ENCODE measurements around the gene PSMB7.

Gene PSMB7

DNA sequence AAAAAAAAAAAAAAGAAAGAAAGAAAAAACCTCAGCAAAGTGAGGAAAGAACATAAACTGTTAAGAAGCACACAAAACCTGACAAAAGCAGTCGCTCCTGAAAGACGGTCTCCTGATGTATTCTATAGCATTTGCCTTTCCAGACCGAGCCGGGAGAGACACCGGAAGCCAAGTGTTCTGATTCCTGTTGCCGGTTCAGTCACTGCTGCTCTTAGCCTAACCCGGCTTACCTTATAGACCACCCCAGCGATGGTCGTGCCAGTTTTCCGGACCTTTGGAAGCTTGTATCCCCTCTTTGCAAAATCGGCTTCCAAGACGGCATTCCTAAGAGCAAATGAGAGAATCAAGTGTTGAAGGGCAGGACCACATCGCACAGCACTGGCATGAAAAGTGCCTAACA, 630 bp downstream of the PSMB7 start:
- DNase-seq (ENCODE audit: low read depth): no peak
- peak overlapping the region; percentile 83 for H3K4me3 ChIP-seq (ENCODE audit: control insufficient read depth, low read depth, low read length)
- TF ChIP-seq, protein P1, sequence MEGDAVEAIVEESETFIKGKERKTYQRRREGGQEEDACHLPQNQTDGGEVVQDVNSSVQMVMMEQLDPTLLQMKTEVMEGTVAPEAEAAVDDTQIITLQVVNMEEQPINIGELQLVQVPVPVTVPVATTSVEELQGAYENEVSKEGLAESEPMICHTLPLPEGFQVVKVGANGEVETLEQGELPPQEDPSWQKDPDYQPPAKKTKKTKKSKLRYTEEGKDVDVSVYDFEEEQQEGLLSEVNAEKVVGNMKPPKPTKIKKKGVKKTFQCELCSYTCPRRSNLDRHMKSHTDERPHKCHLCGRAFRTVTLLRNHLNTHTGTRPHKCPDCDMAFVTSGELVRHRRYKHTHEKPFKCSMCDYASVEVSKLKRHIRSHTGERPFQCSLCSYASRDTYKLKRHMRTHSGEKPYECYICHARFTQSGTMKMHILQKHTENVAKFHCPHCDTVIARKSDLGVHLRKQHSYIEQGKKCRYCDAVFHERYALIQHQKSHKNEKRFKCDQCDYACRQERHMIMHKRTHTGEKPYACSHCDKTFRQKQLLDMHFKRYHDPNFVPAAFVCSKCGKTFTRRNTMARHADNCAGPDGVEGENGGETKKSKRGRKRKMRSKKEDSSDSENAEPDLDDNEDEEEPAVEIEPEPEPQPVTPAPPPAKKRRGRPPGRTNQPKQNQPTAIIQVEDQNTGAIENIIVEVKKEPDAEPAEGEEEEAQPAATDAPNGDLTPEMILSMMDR (IDR thresholded peaks at IDR 0.05; ENCODE audit: control insufficient read depth, insufficient read depth, low read depth, low read length, missing control alignments): no peak

DNA sequence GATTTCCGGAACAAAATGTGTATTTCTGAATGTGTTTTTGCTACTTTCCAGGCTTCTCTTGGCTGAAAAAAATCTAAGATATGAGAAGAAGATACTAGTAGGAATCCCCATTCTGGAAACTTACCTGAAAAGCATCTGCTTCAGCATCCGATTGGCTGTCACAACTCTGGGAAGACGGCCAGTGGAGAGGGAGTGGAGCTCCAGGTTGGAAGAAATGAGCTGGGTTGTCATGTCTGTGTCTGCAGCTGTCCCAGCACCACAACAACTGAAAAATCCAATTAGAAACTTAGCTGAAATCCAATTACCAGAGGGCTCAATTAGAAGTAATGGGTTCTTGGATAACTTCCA, 3.0 kb downstream of the PSMB7 start:
- DNase-seq (ENCODE audit: low read depth): no peak
- H3K4me3 ChIP-seq (ENCODE audit: control insufficient read depth, low read depth, low read length): no peak overlapping the region
- TF ChIP-seq, protein P1 (IDR thresholded peaks at IDR 0.05; ENCODE audit: control insufficient read depth, insufficient read depth, low read depth, low read length, missing control alignments): no peak

DNA sequence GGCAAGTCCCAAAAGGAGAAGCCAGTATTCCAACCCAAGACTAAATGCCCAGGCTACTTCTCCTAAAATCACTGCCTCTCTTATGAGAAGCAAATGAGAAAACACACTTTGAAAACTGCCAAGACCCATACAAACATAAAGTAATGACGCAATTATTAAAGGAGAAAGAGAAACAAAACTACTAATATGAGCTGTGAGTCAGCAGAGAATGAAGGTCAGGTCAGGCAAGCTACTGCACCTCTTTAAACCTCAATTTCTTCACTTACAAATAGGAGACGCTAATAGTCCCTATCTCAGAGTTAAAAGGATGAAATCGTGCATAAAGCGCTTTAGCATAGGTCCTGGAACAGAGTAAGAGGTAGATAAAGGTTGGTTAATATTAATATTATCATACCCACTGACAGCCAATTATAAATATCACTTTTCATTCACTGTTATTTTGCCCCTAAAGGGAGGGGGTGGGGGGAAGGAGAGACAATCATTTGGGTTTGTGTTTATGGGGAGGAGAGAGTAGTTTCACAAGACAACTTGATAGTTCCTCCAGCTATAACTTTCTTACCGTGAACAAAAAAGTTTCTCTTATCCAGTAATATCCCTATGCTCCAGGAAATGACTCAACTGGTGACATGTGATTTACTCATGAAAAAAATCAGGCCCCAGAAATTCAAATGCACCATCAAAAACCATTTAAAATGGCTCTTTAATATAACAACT, 3.6 kb downstream of the PSMB7 start:
- no peak overlapping the region; the same call in 1 of the 2 replicates for H3K4me3 ChIP-seq (ENCODE audit: control insufficient read depth, low read depth, low read length)
- TF ChIP-seq, protein P1 (IDR thresholded peaks at IDR 0.05; ENCODE audit: control insufficient read depth, insufficient read depth, low read depth, low read length, missing control alignments): no peak
- DNase-seq (ENCODE audit: low read depth): peak; percentile 52

DNA sequence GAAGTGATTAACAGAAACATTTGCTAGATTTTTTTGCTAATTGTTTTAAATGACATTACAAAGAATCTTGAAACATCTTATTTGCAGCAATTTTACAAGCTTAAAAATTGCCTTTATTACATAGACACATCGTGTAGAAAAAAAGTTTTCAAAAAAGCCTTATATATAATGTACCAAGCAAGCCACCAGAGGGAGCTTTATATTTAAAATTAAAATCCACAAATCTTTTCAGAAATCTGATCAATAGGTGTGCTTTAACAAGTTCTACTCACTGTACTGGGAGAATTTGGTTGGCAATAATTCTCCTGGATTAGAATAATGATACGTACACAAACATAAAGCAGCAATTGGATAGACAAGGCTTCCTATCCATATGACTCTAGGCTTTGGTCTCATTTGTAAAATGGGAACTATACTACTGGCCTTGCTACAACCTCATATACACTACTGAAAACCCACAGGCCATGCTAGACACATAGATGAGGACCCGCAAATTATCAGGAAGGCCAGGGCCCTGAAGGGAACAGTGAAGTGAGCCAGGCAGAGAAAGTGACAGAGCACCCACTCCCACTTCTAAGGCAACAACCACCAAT, 4.8 kb downstream of the PSMB7 start:
- no peak overlapping the region for H3K4me3 ChIP-seq (ENCODE audit: control insufficient read depth, low read depth, low read length)
- TF ChIP-seq, protein P1 (IDR thresholded peaks at IDR 0.05; ENCODE audit: control insufficient read depth, insufficient read depth, low read depth, low read length, missing control alignments): peak; percentile 27
- DNase-seq (ENCODE audit: low read depth): no peak

DNA sequence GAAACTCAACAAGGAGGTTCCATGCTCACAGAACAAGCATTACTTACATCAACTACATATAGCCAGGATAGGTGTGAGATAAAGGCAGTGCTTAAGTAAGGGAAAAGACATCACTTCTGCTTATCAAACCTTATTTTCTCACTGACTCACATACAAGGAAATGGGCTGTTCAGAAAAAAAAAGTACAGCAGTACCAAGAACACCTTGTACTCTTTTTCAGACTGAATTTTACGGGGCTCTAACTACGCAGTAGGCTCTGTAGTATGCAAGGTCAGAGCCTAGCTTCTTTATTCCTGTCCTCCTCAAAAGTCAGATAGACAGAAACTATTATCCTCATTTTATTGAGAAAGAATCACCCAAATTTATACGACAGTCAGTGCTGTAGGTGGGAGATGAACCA, 5.8 kb downstream of the PSMB7 start:
- TF ChIP-seq, protein P1 (IDR thresholded peaks at IDR 0.05; ENCODE audit: control insufficient read depth, insufficient read depth, low read depth, low read length, missing control alignments): no peak
- DNase-seq (ENCODE audit: low read depth): no peak
- no peak overlapping the region for H3K4me3 ChIP-seq (ENCODE audit: control insufficient read depth, low read depth, low read length)

DNA sequence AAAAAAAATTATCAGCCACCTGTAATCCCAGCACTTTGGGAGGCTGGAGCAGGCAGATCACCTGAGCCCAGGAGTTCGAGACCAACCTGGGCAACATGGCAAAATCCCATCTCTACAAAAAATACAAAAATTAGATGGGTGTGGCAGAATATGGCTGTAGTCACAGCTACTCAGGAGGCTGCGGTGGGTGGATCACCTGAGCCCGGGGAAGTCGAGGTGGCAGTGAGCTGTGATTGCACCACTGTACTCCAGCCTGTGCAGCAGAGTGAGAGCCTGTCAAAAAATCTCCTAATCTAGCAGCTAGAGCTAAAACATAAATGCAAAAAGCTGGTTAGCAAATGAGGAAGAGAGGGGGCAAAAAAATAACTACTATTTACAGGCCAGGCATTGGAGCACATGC, 12.0 kb downstream of the PSMB7 start:
- H3K4me3 ChIP-seq (ENCODE audit: control insufficient read depth, low read depth, low read length): no peak overlapping the region
- no peak for DNase-seq (ENCODE audit: low read depth)
- TF ChIP-seq, protein P1 (IDR thresholded peaks at IDR 0.05; ENCODE audit: control insufficient read depth, insufficient read depth, low read depth, low read length, missing control alignments): no peak
